ENCODE results near the gene ZNF24.

Gene ZNF24

DNA sequence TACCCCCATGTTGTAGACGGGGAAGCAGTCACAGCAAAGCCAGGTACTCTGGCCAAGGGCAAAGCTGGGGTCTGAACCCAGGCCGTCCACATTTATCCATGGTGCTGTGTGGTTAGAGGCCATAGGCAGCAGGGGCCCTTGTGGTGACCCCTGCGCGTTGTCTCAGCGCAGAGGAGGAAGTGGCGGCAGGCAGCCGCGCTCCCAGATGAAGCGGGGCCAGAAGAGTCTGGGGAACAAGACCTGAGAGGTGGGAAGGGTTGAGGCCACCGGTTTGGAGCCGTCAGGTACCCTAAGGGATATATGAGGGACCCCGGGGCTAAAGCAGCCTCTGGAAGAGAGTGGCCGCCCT is 32.1 kb upstream of the ZNF24 start:
- FAIRE-seq (no peak), DNase-seq (ENCODE audit: insufficient read length, low spot score) (no peak)
- TF ChIP-seq, protein P1, sequence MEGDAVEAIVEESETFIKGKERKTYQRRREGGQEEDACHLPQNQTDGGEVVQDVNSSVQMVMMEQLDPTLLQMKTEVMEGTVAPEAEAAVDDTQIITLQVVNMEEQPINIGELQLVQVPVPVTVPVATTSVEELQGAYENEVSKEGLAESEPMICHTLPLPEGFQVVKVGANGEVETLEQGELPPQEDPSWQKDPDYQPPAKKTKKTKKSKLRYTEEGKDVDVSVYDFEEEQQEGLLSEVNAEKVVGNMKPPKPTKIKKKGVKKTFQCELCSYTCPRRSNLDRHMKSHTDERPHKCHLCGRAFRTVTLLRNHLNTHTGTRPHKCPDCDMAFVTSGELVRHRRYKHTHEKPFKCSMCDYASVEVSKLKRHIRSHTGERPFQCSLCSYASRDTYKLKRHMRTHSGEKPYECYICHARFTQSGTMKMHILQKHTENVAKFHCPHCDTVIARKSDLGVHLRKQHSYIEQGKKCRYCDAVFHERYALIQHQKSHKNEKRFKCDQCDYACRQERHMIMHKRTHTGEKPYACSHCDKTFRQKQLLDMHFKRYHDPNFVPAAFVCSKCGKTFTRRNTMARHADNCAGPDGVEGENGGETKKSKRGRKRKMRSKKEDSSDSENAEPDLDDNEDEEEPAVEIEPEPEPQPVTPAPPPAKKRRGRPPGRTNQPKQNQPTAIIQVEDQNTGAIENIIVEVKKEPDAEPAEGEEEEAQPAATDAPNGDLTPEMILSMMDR (IDR thresholded peaks at IDR 0.05; ENCODE audit: insufficient read depth, missing control alignments) = no peak

GRCh38 chr18:35374708-35375107 is 30.5 kb upstream of the ZNF24 start:
- TF ChIP-seq, protein P1 (IDR thresholded peaks at IDR 0.05; ENCODE audit: insufficient read depth, missing control alignments) = no peak
- no peak for FAIRE-seq
- no peak for DNase-seq (ENCODE audit: insufficient read length, low spot score)

DNA sequence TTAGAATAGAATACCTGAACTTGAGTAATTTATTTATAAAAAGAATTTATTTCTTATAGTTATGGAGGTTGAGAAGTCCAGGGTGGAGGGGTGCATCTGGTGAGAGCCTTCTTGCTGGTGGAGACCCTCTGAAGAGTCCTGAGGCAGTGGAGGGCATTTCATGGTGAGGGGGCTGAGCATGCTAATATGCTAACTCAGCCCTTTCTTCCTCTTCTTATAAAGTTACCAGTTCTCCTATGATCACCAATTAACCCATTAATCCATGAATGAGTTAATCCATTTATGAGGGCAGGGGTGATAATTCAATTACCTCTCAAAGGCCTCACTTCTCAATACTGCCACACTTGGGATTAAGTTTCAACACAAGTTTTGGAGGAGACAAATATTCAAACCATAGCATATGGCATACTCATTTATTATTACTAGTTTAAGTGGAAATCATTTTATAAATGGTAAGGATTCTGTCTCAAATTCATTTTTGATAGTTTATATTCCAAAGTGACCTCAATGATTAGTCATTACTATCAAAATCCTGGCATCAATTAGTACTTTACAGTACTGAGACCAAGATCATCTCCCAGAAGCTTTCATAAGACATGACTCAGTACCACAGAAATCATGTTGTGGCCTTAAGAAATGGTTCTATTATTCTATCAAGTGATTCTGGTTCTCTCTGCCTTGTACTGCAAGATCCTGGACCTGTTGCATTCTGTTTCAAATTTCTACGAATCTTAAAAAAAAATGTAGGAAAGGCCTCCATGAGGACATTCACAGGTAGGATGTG is 27.4 kb upstream of the ZNF24 start:
- TF ChIP-seq, protein P1 (IDR thresholded peaks at IDR 0.05; ENCODE audit: insufficient read depth, missing control alignments) = no peak
- DNase-seq (ENCODE audit: insufficient read length, low spot score) = no peak
- peak; percentile 81 for FAIRE-seq

DNA sequence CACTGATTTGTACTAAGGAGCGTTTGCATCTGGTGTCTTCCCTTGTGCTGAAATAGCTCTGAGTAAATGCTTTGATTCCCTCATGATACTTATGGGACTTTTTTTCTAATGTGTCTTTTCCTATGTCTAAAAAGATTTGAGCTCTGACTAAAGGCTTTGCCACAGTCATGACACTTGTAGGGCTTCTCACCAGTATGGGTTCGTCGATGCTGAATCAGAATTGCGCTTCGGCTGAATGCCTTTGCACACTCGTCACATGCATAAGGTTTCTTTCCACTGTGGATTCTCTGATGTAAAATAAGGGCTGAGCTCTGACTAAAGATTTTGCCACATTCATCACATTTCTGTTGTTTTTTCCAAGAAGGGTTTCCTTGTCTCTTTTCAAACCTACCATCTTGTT is 24.9 kb upstream of the ZNF24 start:
- no peak for DNase-seq (ENCODE audit: insufficient read length, low spot score)
- TF ChIP-seq, protein P1 (IDR thresholded peaks at IDR 0.05; ENCODE audit: insufficient read depth, missing control alignments) = no peak
- FAIRE-seq = no peak

- TF ChIP-seq, protein P1 (IDR thresholded peaks at IDR 0.05; ENCODE audit: insufficient read depth, missing control alignments) = no peak
- DNase-seq (ENCODE audit: insufficient read length, low spot score) (no peak), FAIRE-seq (no peak)
Measured at GRCh38 chr18:35368595-35368994, 24.4 kb upstream of the ZNF24 start.

DNA sequence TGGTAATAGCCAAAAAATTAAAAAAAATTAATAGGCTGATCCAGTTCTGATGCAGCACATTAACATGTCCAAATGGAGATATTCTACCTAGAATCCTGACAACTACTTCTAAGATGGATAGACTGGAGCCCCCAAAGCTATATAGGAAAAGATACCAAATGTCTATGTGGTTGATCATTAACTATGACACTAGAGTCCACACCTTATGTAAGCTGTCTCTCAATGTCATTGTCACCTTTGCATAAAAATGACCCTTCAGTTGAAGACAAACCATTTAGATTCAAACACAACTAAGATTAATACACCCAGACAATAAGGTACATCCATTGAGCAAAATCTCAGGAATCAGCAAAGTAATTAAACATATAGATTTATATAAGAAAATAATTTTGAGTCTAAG is 18.3 kb upstream of the ZNF24 start:
- FAIRE-seq = no peak
- TF ChIP-seq, protein P1 (IDR thresholded peaks at IDR 0.05; ENCODE audit: insufficient read depth, missing control alignments) = no peak
- DNase-seq (ENCODE audit: insufficient read length, low spot score) = no peak

GRCh38 chr18:35361570-35362321 is 17.5 kb upstream of the ZNF24 start:
- DNase-seq (ENCODE audit: insufficient read length, low spot score) (no peak), FAIRE-seq (no peak)
- TF ChIP-seq, protein P1 (IDR thresholded peaks at IDR 0.05; ENCODE audit: insufficient read depth, missing control alignments) = no peak

All from D721Med (cell line).